Stimulated activated CD8-positive, alpha-beta memory T cell treated with anti-CD3 and anti-CD28 coated beads, Interleukin-4, amount 100 ng/mL, for 1 hour (primary cell): ENCODE results near the gene POLR1C.
A peak's percentile ranks its signal among the peaks of the same experiment; 100 is the strongest.
"Not testable (repeated sequence)": the region's sequence is repeated elsewhere in the genome, so short reads cannot be mapped to it uniquely, and the experiment has no call there.

ENCODE experiments used
- DNase-seq, 2 donors: peaks; one replicate each; pipeline ENCODE4 v3.0.0-alpha.2; 2020; ENCODE audit warnings: low read depth in 2 of 2, low spot score in 1 of 2

The POLR1C gene

GRCh38 chr6:43509142-43509983 lies 7.5 kb upstream of the POLR1C start:
- no peak for DNase-seq

GRCh38 chr6:43509984-43510826 lies 6.7 kb upstream of the POLR1C start, which contains the start of gene LRRC73:
LRRC73 (minus strand) TSS chr6:43510346; CDS start chr6:43509785, 561 bp downstream.
- DNase-seq = peak; percentile 58 to 61

GRCh38 chr6:43510827-43511163 lies 6.1 kb upstream of the POLR1C start:
- no peak for DNase-seq

- DNase-seq = no peak
These were observed 5.0 kb upstream of the POLR1C start for GRCh38 chr6:43511824-43512415.

GRCh38 chr6:43515808-43516207 lies 1.1 kb upstream of the POLR1C start:
- DNase-seq = no peak

GRCh38 chr6:43516367-43516696 lies 557 bp upstream of the POLR1C start:
- DNase-seq = no peak

- no peak for DNase-seq
These were observed 842 bp downstream of the POLR1C start for GRCh38 chr6:43517505-43518357.

- no peak for DNase-seq
These were observed 3.2 kb downstream of the POLR1C start for GRCh38 chr6:43520097-43520496.

GRCh38 chr6:43521836-43522235 lies 4.9 kb downstream of the POLR1C start:
- no peak for DNase-seq

- no peak for DNase-seq
These were observed 5.8 kb downstream of the POLR1C start for GRCh38 chr6:43522547-43523261.

- no peak for DNase-seq
These were observed 6.4 kb downstream of the POLR1C start for GRCh38 chr6:43523284-43523683.

- no peak for DNase-seq
These were observed 7.6 kb downstream of the POLR1C start for GRCh38 chr6:43524483-43524961.

GRCh38 chr6:43532201-43532600 lies 15.3 kb downstream of the POLR1C start:
- no peak for DNase-seq

- not testable (repeated sequence) for DNase-seq
These were observed 22.1 kb downstream of the POLR1C start for GRCh38 chr6:43538986-43539385.

- DNase-seq = not testable (repeated sequence)
These were observed 22.5 kb downstream of the POLR1C start for GRCh38 chr6:43539409-43539808.

GRCh38 chr6:43540507-43540906 lies 23.6 kb downstream of the POLR1C start:
- DNase-seq = no peak

- no peak for DNase-seq
These were observed 25.0 kb downstream of the POLR1C start for GRCh38 chr6:43541774-43542471.

GRCh38 chr6:43544461-43544860 lies 27.6 kb downstream of the POLR1C start:
- no peak for DNase-seq

- no peak for DNase-seq
These were observed 30.3 kb downstream of the POLR1C start for GRCh38 chr6:43547222-43547621.

- DNase-seq = not testable (repeated sequence)
These were observed 40.7 kb downstream of the POLR1C start for GRCh38 chr6:43557620-43558019.
